Tongue (tissue), 2 donors: ENCODE measurements around the gene AGBL2. TPM values are rescaled to one million over a fixed set of nuclear protein-coding genes. Genes with fewer than 3 reads are reported as not detected.
A peak's percentile ranks its signal among the peaks of the same experiment; 100 is the strongest.
"Not testable (repeated sequence)": the region's sequence is repeated elsewhere in the genome, so short reads cannot be mapped to it uniquely, and the experiment has no call there.

Experiments
- DNase-seq: peaks from one replicate; pipeline ENCODE4 v3.0.0-alpha.2; 2015
- total RNA-seq: library from RNA; depleted of rRNA; stranded (reverse); fragments of >200 nt; gene quantifications from one replicate; pipeline ENCODE4 v1.2.3, GENCODE V29; 2014

The AGBL2 gene
- total RNA-seq, 1 donor from 2014 or later = 5.1 TPM

DNA sequence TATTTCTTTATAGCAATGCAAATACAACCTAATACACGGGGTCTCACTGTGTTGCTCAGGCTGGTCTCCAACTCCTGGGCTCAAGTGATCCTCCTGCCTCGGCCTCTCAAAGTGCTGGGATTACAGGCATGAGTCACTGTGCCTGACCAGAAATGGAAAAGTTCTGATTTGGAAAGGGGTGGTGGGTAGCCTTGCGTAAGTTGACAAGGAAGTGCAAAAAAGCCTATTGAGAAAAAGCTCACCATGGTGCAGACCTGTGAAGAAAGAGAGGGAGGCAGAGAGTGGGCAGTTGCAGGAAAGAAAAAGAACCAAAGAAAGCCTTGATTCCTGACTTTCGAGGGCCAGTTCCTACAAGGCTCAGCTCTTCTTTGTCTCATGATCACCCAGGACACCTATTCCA lies 27.1 kb downstream of the AGBL2 start:
- no peak for DNase-seq

DNA sequence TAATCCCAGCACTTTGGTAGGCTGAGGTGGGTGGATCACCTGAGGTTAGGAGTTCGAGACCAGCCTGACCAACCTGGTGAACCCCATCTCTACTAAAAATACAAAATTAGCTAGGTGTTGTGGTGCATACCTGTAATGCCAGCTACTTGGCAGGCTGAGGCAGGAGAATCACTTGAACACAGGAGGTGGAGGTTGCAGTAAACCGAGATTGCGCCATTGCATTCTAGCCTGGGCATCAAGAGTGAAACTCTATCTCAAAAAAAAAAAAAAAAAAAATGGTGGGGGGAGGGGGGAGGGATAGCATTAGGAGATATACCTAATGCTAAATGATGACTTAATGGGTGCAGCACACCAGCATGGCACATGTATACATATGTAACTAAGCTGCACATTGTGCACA lies 28.5 kb downstream of the AGBL2 start:
- DNase-seq = not testable (repeated sequence)

DNA sequence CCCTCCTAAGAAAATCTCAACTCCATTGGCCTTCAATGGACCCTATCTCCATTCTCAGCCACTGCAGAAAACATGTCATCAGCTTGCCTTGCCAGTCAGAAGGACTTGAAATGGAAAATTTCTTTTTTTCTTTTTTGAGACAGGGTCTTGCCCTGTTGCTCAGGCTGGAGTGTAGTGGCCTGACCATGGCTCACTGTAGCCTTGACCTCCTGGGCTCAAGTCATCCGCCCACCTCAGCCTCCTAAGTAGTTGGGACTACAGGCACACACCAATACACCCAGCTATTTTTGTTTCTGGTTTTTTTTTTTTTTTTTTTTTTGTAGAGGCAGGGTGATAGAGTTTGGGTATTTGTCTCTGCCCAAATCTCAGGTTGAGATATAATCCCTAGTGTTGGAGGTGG lies 29.0 kb downstream of the AGBL2 start:
- no peak for DNase-seq

DNA sequence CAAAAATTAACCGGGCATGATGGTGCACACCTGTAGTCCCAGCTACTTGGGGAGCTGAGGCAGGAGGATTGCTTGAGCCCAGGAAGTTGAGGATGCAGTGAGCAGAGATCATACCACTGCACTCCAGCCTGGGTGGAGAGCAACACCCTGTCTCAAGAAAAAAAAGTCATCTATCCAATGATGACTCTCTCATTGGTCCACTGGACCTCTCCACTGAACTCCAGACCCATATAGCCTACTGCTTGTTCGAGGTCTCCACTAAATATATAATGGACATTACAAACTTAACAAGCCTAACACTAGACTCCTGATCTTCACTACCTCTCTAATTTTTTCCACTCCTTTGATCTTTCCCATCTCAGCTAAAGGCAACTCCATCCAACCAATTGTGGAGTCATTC lies 39.3 kb downstream of the AGBL2 start:
- no peak for DNase-seq

DNA sequence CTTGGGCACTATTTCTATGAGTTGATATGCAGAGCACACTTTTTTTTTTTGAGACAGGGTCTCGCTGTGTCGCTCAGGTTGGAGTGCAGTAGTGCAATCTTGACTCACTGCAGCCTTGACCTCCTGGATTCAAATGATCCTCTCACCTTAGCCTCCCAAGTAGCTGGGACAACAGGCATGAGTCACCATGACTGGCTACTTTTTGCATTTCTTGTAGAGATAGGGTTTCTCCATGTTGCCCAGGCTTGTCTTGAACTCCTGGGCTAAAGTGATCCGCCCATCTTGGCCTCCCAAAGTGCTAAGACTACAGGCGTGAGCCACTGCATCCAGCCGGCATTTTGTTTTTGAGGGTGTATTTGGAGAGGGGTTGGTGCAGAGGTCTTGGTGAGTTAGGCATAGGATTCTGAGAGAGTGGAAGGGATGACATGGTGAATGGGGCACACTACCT lies 42.9 kb downstream of the AGBL2 start:
- no peak for DNase-seq

DNA sequence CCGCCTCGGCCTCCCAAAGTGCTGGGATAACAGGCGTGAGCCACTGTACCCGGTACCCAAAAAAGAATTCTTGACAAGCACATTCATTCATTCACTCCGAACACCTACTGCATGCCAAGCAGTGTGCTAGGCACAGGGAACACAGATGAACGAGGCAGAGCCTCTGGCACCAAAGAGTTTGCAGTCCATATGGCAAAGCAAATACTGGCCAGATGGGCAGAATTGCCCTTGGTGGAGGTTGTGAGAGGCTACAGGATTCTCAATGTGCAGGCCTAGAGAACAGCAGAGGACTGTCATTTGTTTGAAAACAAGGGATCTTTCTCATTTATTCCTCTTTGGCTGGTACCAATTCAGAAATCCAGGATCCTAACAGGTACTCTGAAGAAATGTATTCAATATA lies 45.3 kb downstream of the AGBL2 start:
- no peak for DNase-seq

DNA sequence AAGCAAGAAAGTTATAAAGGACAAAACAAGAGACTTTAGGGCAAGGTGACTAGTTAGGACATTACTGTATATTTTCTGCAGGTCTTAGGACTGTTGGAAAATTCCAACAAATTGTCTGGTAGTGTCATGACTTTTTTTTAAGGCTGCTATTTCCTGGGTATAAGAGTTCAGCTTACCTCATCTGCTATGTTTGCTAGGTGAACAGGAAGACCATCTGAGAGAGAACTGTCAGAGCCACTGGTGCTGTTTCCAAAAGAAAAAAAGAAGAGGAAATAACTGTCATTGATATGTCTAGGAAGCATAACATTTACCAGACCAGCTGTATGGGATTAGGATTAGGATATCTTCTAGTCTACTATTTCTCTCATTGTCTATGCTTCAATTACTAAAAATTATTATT lies 46.5 kb downstream of the AGBL2 start:
- DNase-seq = no peak

DNA sequence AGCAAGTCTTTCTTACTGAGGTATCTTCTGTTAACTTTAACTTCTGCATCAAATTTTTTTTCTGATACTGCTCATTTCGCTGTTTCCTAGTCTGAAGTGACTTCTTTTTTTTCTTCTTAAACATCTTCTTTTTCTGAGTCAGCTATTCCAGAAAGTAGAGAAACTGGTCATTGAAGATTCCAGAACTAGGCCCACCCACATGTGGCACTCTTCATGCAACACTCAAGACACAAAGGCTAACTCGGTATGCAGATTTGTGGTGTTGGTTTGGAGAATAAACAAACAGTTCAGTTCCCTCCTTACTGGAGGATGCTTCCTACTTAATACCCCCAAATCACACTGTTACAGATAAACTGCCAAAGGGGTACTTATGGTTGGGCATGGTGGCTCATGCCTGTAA lies 47.6 kb downstream of the AGBL2 start:
- no peak for DNase-seq

DNA sequence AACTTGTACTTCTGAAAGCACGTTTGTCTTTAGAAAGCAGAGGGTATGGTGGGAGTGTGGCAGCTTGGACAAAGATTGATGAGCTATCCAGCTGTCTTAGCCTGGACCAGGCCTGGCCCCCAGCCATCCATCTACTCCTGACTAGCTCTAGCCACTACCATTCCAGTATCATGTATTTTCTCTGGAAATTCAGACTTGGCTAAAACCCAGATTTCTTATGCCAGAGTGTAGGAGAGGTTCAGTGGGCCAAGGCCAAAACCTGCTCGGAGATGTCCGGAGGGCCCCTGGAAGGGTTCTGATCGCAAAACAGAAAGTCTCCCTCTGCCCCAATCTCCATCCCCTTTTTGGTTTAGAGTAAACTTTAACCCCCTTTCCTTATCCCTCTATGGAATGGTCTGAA lies 48.0 kb downstream of the AGBL2 start:
- peak; percentile 76 for DNase-seq

DNA sequence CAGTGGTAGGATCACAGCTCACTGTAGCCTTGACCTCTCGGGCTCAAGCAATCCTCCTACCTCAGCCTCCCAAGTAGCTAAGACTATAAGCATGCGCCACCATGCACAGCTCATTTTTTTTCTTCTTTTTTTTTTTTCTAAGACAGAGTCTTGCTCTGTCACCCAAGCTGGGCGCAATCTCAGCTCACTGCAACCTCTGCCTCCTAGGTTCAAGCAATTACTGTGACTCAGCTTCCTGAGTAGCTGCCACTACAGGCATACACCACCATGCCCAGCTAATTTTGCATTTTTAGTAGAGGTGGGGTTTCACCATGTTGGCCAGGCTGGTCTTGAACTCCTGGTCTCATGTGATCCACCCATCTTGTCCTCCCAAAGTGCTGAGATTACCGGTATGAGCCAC lies 50.2 kb downstream of the AGBL2 start:
- not testable (repeated sequence) for DNase-seq

DNA sequence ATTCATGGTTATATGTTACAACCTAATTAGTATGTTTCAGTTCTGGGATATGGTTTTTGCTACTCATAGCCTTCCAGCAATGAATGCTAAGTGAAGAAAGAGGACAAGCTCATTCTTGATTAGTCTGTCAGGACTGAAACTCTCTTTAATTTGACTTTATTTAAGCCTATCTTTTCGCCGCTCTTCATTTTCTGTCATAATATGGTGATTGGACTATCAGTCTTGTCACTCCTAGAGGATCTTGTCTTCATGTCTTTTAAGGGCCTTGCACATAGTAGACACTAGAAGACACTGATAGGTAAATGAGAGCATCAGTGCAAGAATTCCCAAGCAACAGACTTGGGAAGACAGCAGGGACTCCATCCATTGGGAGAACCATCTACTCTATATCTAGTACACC lies 53.9 kb downstream of the AGBL2 start:
- no peak for DNase-seq

DNA sequence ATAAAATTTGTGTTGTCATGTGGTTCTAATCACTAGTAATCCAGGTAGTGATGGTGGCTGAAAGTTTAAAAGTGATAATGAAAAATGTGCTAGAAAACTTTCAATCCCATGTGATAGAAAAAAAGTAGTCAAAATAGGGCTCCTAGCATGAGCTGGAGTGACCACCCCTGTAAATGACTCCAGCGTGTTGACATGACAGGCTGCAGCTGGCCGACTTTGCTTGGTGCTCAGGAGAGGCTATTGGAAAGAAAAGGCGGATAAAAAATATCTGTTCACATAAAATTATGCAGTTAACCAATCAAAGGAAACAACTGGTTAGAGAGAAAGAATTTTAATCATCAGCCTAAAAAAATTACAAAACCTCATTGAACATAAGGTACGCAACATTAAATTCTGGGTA lies 55.9 kb downstream of the AGBL2 start:
- peak; percentile 43 for DNase-seq

DNA sequence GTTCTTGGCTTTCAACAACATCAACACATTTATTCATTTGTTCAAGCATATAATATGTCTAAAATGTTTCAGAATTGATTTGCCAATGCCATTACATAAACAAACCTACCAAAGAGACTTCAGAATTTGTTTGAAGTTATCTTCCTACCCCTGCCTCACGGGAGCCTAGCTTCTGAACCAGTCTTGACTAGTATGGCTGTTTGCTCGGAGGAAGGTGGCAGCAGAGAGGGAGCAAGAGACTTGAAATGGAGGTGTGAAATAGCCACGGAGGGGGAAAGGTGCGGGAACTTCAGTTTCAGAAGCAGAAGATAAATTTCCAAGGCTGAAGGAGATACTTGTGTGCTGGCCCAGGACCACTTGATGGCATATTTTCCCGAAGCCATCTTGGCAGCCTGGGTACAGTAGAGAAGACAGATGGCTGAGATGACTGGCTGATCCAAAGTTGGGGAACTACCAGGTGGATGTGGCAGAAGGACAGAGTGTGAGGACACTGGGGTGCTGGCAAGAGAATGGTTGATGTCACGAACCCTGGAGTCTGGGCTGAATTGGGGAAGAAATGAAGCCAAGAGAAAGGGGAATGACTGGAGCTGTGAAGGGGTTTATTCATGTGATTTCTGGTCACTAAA lies 58.8 kb downstream of the AGBL2 start:
- DNase-seq = no peak

DNA sequence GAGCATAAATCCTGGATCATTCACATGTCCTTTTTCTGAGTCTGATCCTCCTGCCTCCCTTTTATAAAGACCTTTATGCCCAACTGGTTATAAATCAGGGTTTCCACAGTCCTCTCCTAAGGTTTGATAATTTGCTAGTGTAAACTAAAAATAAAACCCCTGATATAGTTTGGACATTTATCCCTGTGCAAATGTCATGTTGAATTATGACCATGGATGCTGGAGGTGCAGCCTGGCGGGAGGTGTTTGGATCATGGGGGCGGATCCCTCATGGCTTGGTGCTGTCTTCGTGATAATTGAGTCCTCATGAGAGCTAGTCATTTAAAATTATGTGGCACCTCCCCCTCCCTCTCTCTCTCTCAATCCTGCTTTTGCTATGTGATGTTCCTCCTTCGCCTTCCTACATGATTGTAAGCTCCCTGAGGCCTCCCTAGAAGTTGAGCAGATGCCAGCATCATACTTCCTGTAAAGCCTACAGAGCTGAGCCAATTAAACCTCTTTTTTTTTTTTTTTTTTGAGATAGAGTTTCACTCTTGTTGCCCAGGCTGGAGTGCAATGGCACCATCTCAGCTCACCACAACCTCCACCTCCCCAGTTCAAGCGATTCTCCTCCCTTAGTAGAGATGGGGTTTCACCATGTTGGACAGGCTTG lies 63.2 kb downstream of the AGBL2 start:
- DNase-seq = no peak

DNA sequence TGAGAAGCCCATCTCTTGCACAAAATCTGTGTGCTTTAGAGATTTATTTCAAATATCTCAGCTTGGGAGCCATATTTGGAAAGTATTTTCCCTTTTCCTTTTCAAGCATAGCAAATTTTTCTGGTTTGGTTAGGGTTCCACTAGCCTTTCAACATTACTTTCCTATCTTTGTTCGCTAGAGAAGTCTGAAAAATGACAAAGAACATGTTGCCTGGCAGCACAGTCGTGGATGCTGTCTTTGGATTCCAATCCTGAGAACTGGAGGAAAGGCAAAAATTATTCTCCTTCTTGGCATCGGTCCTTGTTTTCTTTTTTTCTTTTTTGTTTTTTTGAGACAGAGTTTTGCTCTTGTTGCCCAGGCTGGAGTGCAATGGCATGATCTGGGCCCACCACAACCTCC lies 65.9 kb downstream of the AGBL2 start:
- no peak for DNase-seq

DNA sequence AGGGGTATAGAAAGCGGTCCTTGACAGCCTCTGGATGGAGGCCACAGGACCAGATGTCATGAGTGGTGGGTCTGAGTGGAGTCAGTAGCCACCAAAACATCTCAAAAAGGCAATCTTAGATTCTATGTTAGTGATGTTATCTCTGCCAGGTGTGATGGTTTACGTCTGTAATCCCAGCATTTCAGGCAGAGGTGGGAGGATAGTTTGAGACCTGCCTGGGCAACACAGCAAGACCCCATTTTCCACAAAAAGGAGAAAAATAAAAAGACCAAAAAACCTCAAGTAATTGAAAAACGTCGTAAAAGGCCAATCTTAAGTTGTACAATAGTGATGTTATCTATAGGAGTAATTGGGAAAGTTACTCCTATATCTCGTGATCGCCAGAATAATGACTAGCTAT lies 69.2 kb downstream of the AGBL2 start:
- DNase-seq = no peak

DNA sequence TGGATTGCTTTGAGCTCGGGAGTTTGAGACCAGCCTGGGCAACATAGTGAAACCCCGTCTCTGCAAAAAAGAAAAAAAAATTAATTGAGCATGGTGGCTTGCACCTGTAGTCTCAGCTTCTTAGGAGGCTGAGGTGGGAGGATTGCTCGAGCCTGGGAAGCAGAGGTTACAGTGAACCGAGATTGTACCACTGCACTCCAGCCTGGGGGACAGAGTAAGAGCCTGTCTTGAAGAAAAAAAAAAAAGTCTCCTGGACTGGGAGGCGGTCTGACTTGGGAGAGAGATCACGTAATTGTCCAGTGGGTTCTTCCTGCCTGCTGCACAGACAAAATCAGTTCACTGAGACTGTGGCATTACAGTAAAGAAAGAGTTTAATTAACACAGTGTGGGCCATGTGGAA lies 69.7 kb downstream of the AGBL2 start:
- DNase-seq = no peak

DNA sequence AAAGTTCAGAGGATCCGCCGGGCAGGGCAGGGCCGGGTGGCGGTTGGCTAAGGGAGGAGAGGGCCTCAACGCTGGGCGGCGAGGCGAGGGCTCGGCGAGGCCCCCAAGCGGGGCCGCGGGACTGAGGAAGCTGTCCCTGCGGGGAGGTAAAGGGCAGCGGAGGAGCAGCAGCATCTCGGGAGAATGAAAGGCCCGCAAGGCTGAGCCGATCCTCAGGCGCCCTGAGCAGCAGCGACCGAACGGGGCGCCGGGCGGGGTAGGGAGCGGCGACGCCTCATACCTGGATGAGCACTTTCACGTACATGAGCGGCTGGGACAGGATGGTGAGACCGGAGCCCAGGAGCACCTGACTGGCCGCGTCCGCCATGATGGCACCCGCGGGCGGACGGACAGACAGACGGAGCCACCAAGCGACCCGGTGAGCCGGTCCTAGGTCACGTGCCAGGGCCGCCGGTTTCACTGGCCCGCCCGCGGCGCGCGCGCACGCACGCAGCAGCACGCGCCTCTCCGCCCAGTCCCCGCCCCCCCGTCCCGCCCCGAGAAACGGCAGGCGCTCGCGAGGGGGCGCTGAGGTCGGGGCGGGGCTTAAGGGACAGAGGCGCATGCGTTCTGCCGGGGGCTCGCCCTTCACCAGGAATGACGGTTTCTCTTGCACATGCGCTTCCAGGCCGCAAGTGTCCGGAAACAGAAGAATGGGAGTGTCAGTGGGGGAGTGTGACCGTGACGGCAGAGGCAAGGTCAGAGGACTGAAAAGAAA lies 72.9 kb downstream of the AGBL2 start, which contains the start of gene MTCH2:
TSS of gene MTCH2 (minus strand) at position 461 of the 757 bp plus-strand sequence. CDS start at position 367, 94 bp downstream.
- peak; percentile 99 for DNase-seq

DNA sequence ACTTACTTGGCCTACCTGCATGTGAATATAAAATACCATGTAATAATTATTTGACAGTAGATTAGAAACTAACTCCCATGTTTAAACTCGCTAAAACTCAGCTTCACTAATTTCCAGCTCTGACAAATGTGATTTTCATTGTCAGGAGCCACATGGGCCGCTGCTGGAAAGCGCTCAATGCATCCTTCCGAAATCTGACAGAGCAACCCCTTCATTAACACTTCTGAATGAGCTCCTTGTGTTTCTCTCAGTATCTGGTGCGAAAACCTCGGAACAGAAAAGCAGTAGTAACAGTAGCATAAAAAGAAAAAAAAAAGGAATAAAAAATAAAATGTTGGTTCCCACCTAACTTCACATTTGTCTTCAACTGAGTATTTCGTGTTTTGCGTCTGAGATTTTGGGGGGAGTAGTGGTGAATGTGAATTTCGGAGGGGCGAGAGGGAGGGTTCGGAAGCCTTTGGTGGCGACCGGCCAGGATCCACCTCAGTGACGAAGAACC lies 73.5 kb downstream of the AGBL2 start:
- DNase-seq = peak; percentile 24

DNA sequence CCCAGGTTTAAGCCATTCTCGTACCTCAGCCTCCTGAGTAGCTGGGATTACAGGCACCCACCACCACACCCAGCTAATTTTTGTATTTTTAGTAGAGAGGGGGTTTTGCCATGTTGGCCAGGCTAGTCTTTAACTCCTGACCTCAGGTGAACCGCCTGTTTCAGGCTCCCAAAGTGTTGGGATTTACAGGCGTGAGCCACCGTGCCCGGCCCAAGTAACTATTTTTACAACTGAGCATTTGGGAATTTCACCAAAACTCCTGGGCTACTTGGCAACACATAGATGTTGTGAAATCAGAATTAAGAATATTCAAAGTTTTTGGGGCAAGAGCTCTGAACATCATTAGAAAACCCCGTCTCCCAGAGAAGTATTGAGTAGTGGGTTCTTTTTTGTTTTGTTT lies 74.7 kb downstream of the AGBL2 start:
- not testable (repeated sequence) for DNase-seq

DNA sequence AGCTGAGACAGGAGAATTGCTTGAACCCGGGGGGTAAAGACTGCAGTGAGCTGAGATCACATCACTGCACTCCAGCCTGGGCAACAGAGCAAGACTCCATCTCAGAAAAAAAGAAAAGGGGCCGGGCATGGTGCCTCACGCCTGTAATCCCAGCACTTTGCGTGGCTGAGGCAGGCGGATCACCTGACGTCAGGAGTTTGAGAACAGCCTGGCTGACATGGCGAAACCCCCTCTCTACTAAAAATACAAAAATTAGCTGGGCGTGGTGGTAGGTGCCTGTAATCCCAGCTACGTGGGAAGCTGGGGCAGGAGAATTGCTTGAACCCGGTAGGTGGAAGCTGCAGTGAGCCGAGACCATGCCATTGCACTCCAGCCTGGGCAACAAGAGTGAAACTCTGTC lies 78.8 kb downstream of the AGBL2 start:
- DNase-seq = not testable (repeated sequence)

DNA sequence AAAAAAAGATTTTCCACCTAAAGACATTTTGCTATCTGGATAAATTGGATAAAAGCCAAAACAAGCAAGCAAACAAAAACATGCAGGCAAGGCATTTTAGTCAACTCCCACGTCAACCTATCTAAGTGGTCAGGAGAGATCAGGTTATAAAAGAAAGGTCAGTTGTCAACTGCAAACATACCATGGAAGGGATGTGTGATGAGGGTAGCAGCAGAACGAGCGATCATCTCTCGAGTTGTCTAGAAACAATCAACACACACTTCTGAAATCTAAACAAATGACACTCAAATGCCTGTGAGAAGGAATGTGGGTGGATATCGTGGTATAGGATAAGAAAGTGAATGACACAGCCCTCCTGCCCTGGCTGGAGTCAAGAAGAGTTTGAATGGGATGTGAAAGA lies 83.7 kb downstream of the AGBL2 start:
- DNase-seq = no peak

DNA sequence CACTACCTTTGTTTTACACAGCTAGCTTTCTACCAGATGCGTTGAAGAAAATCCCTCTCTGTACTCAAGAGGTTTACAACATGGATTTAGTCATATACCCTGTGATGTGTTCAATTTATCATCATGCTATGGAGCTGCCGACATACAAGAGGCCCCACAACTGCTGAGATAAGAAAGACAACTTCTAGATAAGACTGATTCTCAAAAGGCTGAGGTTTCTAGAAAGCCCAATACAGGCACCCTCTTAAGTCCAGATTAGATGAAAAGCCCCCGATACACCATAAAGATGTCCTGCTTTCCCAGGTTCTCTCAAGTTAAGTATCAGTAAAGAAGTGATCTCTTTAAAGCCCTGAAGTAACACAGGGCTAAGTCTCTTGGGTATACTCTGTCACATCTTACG lies 87.1 kb downstream of the AGBL2 start:
- DNase-seq = no peak
